DMS 273 (cell line): ENCODE results near the gene BET1.

Experiments
- DNase-seq: peaks from one replicate; lab custom pipeline; 2025; ENCODE audit not compliant: unreplicated experiment; lab: John Stamatoyannopoulos, UW

Gene BET1

DNA sequence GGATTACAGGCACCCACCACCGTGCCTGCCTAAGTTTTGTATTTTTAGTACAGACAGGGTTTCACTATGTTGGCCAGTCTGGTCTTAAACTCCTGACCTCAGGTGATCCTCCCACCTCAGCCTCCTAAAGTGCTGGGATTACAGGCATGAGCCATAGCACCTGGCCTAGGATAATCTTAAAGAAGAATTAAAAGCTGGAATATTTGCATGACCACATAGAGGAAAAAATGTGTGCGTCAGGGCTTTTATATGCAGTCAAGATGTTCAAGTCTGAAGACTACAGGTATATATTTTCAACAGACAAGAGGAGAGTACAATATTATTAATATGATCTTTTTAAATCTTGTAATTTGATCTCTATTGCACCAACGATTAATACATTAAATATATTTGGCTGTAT lies 43.2 kb downstream of the BET1 start:
- no peak for DNase-seq

DNA sequence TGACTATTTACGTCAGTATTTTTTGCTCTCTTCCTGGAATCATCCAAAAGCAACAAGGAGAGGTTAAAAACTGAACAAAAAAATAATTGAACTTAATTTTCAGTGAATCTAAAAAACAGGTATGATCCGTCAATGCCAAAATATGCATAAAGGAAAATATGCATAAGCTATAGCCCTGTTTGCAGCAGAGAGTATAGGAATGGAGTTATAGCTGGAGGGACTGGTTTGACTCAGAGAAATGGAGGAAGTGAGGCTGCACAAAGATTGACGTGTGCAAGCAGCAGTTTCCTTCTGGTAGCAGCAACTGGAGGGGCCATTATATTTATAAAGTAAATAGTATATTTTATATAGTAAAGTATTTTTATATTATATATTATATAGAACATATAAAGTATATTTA lies 45.5 kb downstream of the BET1 start:
- DNase-seq, result no peak

DNA sequence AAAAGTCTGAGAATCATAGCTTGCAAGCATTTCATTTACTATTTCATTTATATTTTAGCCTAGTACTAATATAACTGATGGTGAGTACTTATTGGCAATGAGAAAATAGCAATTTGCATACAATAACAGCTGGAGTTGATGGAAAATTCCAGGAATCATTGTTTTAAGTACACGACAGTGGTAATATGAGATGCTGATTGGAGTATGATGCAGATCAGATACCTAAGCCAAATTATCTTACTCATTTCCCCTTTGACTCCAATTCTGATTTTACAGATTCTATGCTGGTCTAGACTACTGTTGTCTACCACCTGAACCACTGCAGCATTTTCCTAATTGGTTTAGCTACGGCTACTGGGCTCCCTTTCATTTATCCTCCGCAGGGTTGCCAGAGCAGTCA lies 45.9 kb downstream of the BET1 start:
- DNase-seq, result no peak

DNA sequence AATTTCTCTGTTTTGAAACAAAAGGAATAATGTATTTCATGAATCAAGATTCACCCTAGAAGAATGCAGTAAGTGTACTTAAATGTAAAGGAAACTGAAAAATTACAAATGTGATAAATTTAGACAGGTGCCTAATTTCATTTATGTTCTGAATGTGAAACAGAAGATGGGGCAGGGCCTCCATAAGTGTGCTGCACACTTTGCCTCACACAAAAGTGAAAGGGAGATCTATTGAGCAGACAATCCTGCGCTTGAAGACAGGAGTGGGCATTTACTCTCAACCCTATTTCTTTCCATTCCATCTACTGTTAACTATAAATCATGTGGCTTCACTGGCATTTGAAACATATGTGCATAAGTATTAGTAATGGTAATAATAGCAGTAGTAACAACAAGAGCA lies 46.4 kb downstream of the BET1 start:
- no peak for DNase-seq

DNA sequence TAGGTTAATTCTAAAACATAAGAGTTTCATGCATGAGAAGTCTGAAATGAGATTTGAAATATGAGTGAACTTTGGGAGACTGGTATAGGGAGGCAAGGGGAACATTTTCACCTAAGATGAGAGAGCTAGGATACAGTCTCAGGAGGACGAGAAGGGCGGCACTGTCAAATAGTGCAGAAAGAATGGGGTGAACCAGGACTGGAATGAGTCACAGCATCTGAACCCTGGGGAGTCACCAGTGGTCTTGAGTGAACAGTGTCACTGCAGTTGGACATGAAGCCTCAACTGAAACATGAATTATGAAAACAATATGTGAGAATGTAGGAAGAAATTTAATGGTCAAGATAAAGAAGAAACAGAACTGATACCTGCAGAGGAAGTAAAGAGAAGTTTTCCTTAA lies 48.9 kb downstream of the BET1 start:
- no peak for DNase-seq

DNA sequence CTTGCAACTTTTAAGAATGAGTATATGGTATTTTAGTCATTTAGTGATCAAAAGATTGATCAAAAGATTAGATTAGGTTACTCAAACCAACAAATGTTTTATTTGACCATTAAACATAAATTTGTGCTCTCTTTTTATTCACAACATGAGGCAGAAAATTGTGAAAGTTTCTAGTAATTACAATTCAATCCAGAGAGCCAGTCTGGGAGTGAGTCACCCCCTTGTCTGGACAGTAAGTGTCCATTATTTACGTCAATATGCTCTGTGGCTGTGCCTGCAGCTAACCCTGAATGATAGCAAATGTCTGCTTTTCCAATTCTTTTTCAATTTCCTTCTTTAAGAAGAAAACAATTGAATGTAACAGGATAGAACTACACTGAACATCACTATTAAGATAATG lies 54.7 kb downstream of the BET1 start:
- no peak for DNase-seq

DNA sequence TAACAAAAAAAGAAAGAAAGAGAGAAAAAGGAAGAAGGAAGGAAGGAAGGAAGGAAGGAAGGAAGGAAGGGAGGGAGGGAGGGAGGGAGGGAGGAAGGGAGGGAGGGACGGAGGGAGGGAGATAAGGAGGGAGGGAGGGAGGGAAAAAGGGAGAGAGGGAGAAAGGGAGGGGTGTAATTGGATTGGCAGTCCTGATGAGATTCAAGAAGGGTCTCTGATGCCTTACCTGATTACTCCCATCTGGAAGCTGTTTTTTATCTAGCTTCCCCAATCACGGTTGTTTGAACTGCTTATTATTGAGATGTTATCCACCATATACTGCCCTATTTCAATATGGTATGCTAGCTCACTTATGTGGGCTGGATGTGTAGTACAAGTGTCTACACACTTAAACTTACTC lies 55.3 kb downstream of the BET1 start:
- DNase-seq, result no peak

DNA sequence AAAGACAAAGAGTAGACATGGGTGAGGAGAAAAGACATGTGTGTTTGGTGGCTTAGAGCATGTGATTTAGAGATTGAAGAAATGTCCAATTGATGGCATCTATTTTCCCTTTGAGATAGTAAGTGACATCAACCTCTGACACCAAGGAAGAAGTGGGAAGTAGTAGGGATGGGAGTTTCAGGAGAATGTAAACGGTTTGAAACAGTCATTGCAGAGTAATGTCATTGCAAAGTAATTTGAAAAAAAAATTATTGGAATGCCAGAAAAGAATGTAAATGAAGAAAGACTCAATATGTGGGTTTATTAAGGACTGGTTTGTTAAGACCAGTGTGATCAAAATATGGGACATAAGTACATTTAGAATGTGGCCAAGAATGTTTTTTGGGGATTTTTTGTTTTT lies 56.0 kb downstream of the BET1 start:
- no peak for DNase-seq

DNA sequence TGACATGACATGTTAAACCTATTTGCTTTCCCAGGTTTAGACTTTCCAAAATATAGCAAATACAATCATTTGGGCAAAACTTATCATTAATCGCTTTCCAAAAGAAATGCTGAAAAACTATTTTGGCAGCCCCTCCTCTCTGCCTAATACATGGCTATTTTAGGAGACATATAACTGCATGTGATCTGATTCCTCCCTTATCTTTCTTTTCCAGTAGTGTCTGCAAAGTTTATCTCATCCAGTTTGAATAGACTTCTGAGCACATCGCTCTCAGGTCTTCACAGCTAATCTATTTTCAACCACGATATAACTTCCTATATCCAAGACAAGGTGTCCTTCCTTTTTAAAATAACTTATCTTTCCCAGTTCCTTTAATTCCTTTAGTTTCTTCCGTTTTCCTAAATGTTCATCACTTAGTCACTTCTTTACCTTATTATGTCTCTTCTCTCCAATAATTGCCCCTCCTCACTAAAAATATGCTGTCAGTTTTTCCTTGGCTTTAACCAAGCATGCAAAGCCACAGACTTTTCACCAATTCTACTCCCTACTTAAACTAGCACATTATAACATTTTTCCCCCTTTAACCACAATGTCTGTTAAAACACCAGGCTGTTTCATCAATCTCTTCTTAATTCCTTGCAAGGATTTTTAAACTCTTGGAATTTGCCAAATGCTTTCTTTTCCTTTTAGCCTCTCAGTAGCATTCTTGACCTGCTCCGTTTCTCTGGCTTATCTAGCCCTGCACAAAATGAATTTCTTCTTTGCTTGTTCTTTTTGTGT lies 58.2 kb downstream of the BET1 start:
- no peak for DNase-seq

DNA sequence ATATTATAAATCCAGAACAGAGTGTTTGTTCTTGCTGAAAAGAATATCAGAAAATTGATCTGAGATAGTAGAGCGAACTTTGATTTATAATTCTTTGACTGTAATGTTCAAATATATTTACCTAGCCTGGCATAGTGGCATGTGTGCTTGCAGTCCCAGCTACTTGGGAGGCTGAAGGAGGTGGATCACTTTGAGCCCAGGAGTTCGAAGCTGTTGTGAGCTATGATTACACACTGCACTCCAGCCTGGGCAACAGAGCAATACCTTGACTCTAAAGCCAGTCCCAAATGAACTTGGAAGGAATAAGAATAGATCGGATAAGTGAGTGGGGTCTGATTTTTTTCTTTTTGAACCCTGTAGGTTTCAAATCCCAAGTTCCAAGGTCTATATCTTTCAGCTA lies 59.1 kb downstream of the BET1 start:
- no peak for DNase-seq

DNA sequence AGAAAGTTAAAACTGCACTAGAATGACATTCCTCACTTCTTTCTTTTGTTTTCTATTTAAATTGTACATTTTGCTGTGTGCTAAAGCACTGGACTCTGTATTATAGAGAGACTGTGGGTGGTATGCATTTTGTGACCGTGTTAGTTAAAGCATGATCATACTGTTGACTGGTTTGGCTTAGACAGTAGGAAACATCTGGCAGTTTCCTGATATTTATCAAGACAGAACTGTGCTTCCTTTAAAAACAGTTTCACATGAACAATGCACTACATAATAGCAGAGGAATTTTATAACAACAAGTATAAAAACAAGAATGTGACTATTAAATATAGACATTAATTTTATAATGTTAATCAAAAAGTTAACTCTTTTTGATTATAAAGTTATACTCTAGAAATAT lies 59.5 kb downstream of the BET1 start:
- DNase-seq, result no peak

DNA sequence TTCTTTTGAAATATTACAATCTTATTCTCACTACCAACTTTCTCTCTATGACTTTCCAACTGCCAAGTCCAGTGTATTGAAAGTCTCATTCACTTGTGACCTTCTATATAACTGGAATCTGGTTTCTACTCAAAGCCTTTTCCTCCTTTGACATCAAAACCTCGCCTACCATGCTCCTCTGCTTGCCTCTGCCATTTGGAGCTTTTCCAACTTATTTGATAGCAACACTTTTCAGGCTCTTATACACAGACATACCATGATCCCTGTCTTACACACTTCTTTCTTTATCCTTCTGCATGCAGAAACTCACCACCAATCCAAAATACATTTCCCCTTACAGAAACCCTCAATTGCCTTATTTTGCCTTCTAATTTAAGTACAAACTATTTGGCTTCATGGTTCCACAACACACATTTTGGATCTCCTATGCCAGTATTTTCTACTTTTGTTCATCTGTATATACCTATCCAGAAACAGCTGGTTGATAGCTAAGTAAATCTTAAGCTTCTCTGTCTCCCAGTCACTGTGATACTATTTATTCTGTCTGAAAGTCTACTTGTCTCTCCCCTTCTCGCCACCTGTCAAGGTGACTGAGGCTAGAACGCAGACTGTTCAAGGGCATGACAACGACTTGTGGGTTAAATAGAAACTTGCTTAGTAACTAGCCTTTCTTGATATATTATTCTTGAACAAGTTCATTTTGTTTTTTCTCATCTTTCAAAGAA lies 60.2 kb downstream of the BET1 start:
- no peak for DNase-seq
